GM23248 (cell line): ENCODE data around the gene ZNF722.

ENCODE experiments used
- EZH2 ChIP-seq: fragments of 200-600 bp; sonication (generic); IDR thresholded peaks from 2 replicates; pipeline ENCODE4 v1.6.1; 2018; ENCODE audit warnings: antibody characterized with exemption, mild to moderate bottlenecking; ENCODE audit not compliant: insufficient read depth, poor library complexity, severe bottlenecking
- EZH2phosphoT487 ChIP-seq: fragments of 200-600 bp; sonication (generic); IDR thresholded peaks from 2 replicates; pipeline ENCODE4 v1.6.1; 2018; ENCODE audit warnings: antibody characterized with exemption, moderate library complexity, mild to moderate bottlenecking, low read depth; ENCODE audit not compliant: insufficient read depth

DNA sequence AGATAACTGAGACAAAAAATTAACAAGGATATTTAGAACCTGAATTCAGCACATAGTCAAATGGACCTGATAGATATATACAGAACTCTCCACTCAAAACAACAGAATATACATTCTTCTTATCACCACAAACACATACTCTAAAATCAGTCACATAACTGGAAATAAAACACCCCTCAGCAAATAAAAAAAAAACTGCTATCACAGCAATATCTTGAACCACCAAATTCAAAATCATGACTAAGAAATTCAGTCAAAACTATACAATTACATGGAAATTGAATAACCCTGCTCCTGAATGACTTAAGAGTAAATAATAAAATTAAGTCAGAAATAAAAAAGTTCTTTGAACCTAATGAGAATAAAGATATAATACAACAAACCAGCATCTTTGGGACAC, 30.0 kb upstream of the ZNF722 start:
- TF ChIP-seq EZH2phosphoT487 (no peak), EZH2 (no peak)
